GM12878 (cell line): ENCODE data around the gene ZYG11A. TPM values are rescaled to one million over a fixed set of nuclear protein-coding genes. Genes with fewer than 3 reads are reported as not detected.

Source experiments
- ATAC-seq: fragments of 200-7000 bp; cut with Tn5 transposase; 3 replicates; pipeline ENCODE4 v1.9.1; 2020; ENCODE audit warnings: mild to moderate bottlenecking, moderate library complexity
- Bru-seq: library from RNA; stranded (reverse); fragments of 400-500 nt; gene quantifications from one replicate; lab custom pipeline; 2021; lab: Mats Ljungman, UMichigan
- BruChase-seq, 2 experiments: library from RNA; stranded (reverse); fragments of 400-500 nt; gene quantifications; one replicate each; lab custom pipeline; 2021; lab: Mats Ljungman, UMichigan
- BruUV-seq: library from RNA; stranded (reverse); fragments of 400-500 nt; replicated peaks from 2 replicates; lab custom pipeline; 2021; lab: Mats Ljungman, UMichigan
- CTCF ChIA-PET: fragments of 300-600 bp; sonication (Branson Sonifier 250); formaldehyde crosslinking; extraction: SDS; loops from one replicate; lab custom pipeline; 2021; ENCODE audit warnings: inconsistent platforms; lab: Yijun Ruan, JAX
- POLR2A ChIA-PET: fragments of 350-600 bp; formaldehyde crosslinking; extraction: SDS; loops from one replicate; lab custom pipeline; 2021; ENCODE audit warnings: inconsistent platforms; lab: Charles Lee
- RAD21 ChIA-PET: fragments of 300-600 bp; sonication (Branson Sonifier 250); formaldehyde crosslinking; loops from one replicate; lab custom pipeline; 2023; ENCODE audit warnings: antibody characterized with exemption; ENCODE audit not compliant: unreplicated experiment; lab: Charles Lee
- SMC1A ChIA-PET: fragments of 300-600 bp; sonication (Branson Sonifier 250); formaldehyde crosslinking; loops from one replicate; lab custom pipeline; 2023; ENCODE audit not compliant: unreplicated experiment, uncharacterized antibody; lab: Charles Lee
- DNase-seq: peaks from one replicate; pipeline ENCODE4 v3.0.0-alpha.2; 2011; ENCODE audit warnings: low read depth, low spot score
- FAIRE-seq: peaks from 3 replicates; lab custom pipeline; 2011; peaks lifted over from hg19 to GRCh38; lab: Jason Lieb, UNC
- H2AFZ ChIP-seq: 2 replicates; pipeline ENCODE4 v1.6.0; 2011; ENCODE audit warnings: low read depth, low read length, control low read depth; ENCODE audit not compliant: control insufficient read depth
- H3K27ac ChIP-seq: 2 replicates; pipeline ENCODE4 v1.5.1; 2011; ENCODE audit warnings: control low read depth; ENCODE audit not compliant: control insufficient read depth, insufficient read depth
- H3K27me3 ChIP-seq, 2 experiments: replicated peaks in 1 of 2; 2 replicates each; pipeline versions ENCODE4 v1.6.0 to v1.6.1; 2011; ENCODE audit warnings: low read length in 1 of 2; ENCODE audit not compliant: control insufficient read depth in 2 of 2, insufficient read depth in 2 of 2
- H3K36me3 ChIP-seq, 2 experiments: 2 replicates each; pipeline ENCODE4 v1.5.1; 2011; ENCODE audit warnings: low read length in 1 of 2; ENCODE audit not compliant: control insufficient read depth in 2 of 2, insufficient read depth in 2 of 2
- H3K4me1 ChIP-seq: 2 replicates; pipeline ENCODE4 v1.6.1; 2011; ENCODE audit warnings: mild to moderate bottlenecking, low read length, moderate library complexity, mixed read lengths; ENCODE audit not compliant: control insufficient read depth, insufficient read depth
- H3K4me2 ChIP-seq: 2 replicates; pipeline ENCODE4 v1.6.0; 2011; ENCODE audit warnings: control low read depth; ENCODE audit not compliant: control insufficient read depth, insufficient read depth
- H3K4me3 ChIP-seq: fragments of 200-600 bp; sonication (generic); 2 replicates; pipeline ENCODE4 v1.5.1; 2016
- H3K79me2 ChIP-seq: 2 replicates; pipeline ENCODE4 v1.6.0; 2011; ENCODE audit warnings: low read length; ENCODE audit not compliant: control insufficient read depth, insufficient read depth
- H3K9ac ChIP-seq: 2 replicates; pipeline ENCODE4 v1.8.0; 2011; ENCODE audit warnings: low read length, control low read depth, mixed read lengths; ENCODE audit not compliant: control insufficient read depth, insufficient read depth
- H3K9me3 ChIP-seq: replicated peaks from 3 replicates; pipeline ENCODE4 v1.5.1; 2011; ENCODE audit warnings: mild to moderate bottlenecking, low read length; ENCODE audit not compliant: control insufficient read depth, insufficient read depth
- H4K20me1 ChIP-seq: 2 replicates; pipeline ENCODE4 v1.6.0; 2011; ENCODE audit not compliant: control insufficient read depth, insufficient read depth
- CHD2 ChIP-seq: IDR thresholded peaks from 2 replicates; pipeline ENCODE4 v1.6.1; 2011; ENCODE audit warnings: low read depth, low read length, improper control_type of control experiment, borderline replicate concordance
- CREB1 ChIP-seq: IDR thresholded peaks from 2 replicates; pipeline ENCODE4 v1.6.1; 2012; ENCODE audit warnings: low read depth, mild to moderate bottlenecking, inconsistent platforms
- ESRRA ChIP-seq: IDR thresholded peaks from 2 replicates; pipeline ENCODE4 v1.6.1; 2012; ENCODE audit warnings: mild to moderate bottlenecking, low read length, improper control_type of control experiment
- HCFC1 ChIP-seq: fragments of 150-350 bp; IDR thresholded peaks from 2 replicates; pipeline ENCODE4 v1.6.1; 2014; ENCODE audit warnings: low read length
- KLF5 ChIP-seq: fragments of 450-650 bp; IDR thresholded peaks from 2 replicates; pipeline ENCODE4 v1.6.1; 2014; ENCODE audit warnings: mild to moderate bottlenecking; ENCODE audit not compliant: partially characterized antibody
- LARP7 ChIP-seq: fragments of 450-650 bp; IDR thresholded peaks from 2 replicates; pipeline ENCODE4 v1.6.1; 2017; ENCODE audit warnings: mild to moderate bottlenecking
- NKRF ChIP-seq: fragments of 450-650 bp; conservative IDR thresholded peaks from 2 replicates; pipeline ENCODE4 v1.6.1; 2017; ENCODE audit warnings: mild to moderate bottlenecking, moderate library complexity
- NR2C2 ChIP-seq: IDR thresholded peaks from 2 replicates; pipeline ENCODE4 v1.6.1; 2011; ENCODE audit warnings: borderline replicate concordance, low read depth; ENCODE audit not compliant: control insufficient read depth, insufficient read length
- RAD21 ChIP-seq: IDR thresholded peaks from 2 replicates; pipeline ENCODE4 v1.6.1; 2011; ENCODE audit warnings: mild to moderate bottlenecking, low read depth, low read length, moderate library complexity; ENCODE audit not compliant: insufficient read depth
- WGBS: methylation state at CpG from one replicate; pipeline ENCODE4 v1.1.6; 2016; ENCODE audit warnings: low lambda C conversion rate; ENCODE audit not compliant: insufficient replicate concordance, insufficient coverage; ENCODE audit errors: missing lambda C conversion rate; 5-methylcytosine and 5-hydroxymethylcytosine counted together
- in situ Hi-C: fragments of 300-500 bp; cut with MboI; formaldehyde crosslinking; loops from 9 replicates; pipeline ENCODE4 v1.14.3; 2018; ENCODE audit warnings: mixed read lengths
- intact Hi-C: fragments of 100-400 bp; cut with micrococcal nuclease; formaldehyde crosslinking; loops from one replicate; pipeline ENCODE4 v1.14.2; 2022; ENCODE audit not compliant: unreplicated experiment
- long read RNA-seq, 2 experiments: library from polyadenylated mRNA; unstranded; transcript quantifications; one replicate each; pipeline ENCODE4 v2.0.0, GENCODE V29; 2019 to 2020
- polyA minus RNA-seq, 3 experiments: library from RNA; depleted of rRNA, polyadenylated mRNA; stranded (reverse); fragments of >200 nt; gene quantifications; 2 replicates each; pipeline ENCODE4 v1.2.3, GENCODE V29; 2011
- polyA plus RNA-seq, 11 experiments: library from polyadenylated mRNA; depleted of rRNA in 4 of 11; unstranded in 6 of 11; stranded (reverse) in 5 of 11; fragments of >200 nt; fragmentation: Nextera tagmentation in 4 of 11; fragmentation: Illumina TruSeq in 1 of 11; extraction: Ambion mirVana in 4 of 11; extraction: Trizol in 1 of 11; gene quantifications; 1 replicate in 1 of 11; 2 replicates in 10 of 11; pipeline versions ENCODE4 v1.2.1 to v1.2.3, GENCODE V29; 2011 to 2016; ENCODE audit warnings: inconsistent platforms in 2 of 11, missing spikeins in 2 of 11, low read depth in 1 of 11
- total RNA-seq, 4 experiments: library from RNA; depleted of rRNA in 3 of 4; stranded (reverse); fragments of >200 nt in 3 of 4; fragmentation: Illumina TruSeq in 1 of 4; extraction: Trizol in 1 of 4; gene quantifications; 2 replicates each; pipeline versions ENCODE4 v1.2.1 to v1.2.3, GENCODE V29; 2013 to 2021
- TF ChIP-seq, protein P1 (sequence below): fragments of 450-650 bp; IDR thresholded peaks from 2 replicates; pipeline ENCODE4 v1.6.1; 2017; ENCODE audit warnings: mild to moderate bottlenecking
- TF ChIP-seq, protein P2 (sequence below): fragments of 450-650 bp; IDR thresholded peaks from 2 replicates; pipeline ENCODE4 v1.6.1; 2016; ENCODE audit warnings: mild to moderate bottlenecking
- TF ChIP-seq, protein P3 (sequence below): IDR thresholded peaks from 2 replicates; pipeline ENCODE4 v1.6.1; 2012; ENCODE audit warnings: low read depth, low read length, improper control_type of control experiment

The ZYG11A gene
- total RNA-seq (2013; cell fraction: nucleolus; rRNA removed), result 31.5 TPM in 2 replicates
- total RNA-seq (2014; rRNA removed) (0.96 and 0.98 TPM in 2 replicates), total RNA-seq (2014; rRNA removed; fragmentation: Illumina TruSeq; extraction: Trizol) (0.98 and 1.1 TPM in 2 replicates), total RNA-seq (2021) (0.74 and 0.87 TPM in 2 replicates), polyA plus RNA-seq (2011; rRNA removed) (6.4 and 7.2 TPM in 2 replicates), polyA plus RNA-seq (2014; fragmentation: Illumina TruSeq; extraction: Trizol) (0.51 and 0.68 TPM in 2 replicates), polyA plus RNA-seq (2014; fragmentation: Nextera tagmentation; extraction: Ambion mirVana) (under 1 TPM; 0.22 to 0.26 TPM), polyA plus RNA-seq (2014; rRNA removed) (0.65 and 0.68 TPM in 2 replicates), polyA plus RNA-seq (2016; fragmentation: Nextera tagmentation; extraction: Ambion mirVana) (under 1 TPM; 0.25 to 0.48 TPM), polyA minus RNA-seq (2011; rRNA and poly(A)+ RNA removed) (15.5 and 17.0 TPM in 2 replicates), Bru-seq, nascent RNA (percentile 77 among the genes with signal in this experiment), BruChase-seq, experiment 1, labeled RNA remaining after a 6-hour chase (percentile 87 among the genes with signal in this experiment), BruChase-seq, experiment 2, labeled RNA remaining after a 2-hour chase (percentile 89 among the genes with signal in this experiment)
- polyA plus RNA-seq (2011; ENCODE audit: low read depth), result 0.87 TPM
- polyA plus RNA-seq (2011; cell fraction: cytosol; rRNA removed), result 3.9 and 4.1 TPM in 2 replicates
- polyA plus RNA-seq (2011; cell fraction: nucleus; rRNA removed), result 12.4 and 13.6 TPM in 2 replicates
- polyA plus RNA-seq (2012), result 0.93 and 1.0 TPM in 2 replicates
- 5.6 and 6.8 TPM in 2 replicates for polyA minus RNA-seq (2011; cell fraction: cytosol; rRNA and poly(A)+ RNA removed)
- 11.7 and 16.8 TPM in 2 replicates for polyA minus RNA-seq (2011; cell fraction: nucleus; rRNA and poly(A)+ RNA removed)
- long read RNA-seq, experiment 1, partial matches to known transcripts, result 1 of 3 reads
- long read RNA-seq, experiment 1, other reads (novel, unspliced or antisense), result 2 of 3 reads
- long read RNA-seq, experiment 2, partial matches to known transcripts, result 1 of 5 reads
- long read RNA-seq, experiment 2, other reads (novel, unspliced or antisense), result 4 of 5 reads

- Histone ChIP-seq H3K4me1 (no peaks in the 10 kb centered on the region), H2AFZ (peak within 1 kb of the TSS; percentile 84), H3K4me2 (peak within 1 kb of the TSS; percentile 84), H3K4me3 (peak within 1 kb of the TSS; percentile 78), H3K36me3 (no peaks in the 10 kb centered on the region), H3K79me2 (peaks cover 23% of the 10 kb centered on the region), H3K9ac (peak within 1 kb of the TSS; percentile 68), H3K27me3 (no peaks in the 10 kb centered on the region), H3K27ac (peak within 1 kb of the TSS; percentile 73), H4K20me1 (no peaks in the 10 kb centered on the region), H3K9me3 (no peaks in the 10 kb centered on the region)
- no peak for DNase-seq
- in situ Hi-C loops (no loop called here), intact Hi-C loops (loop anchor here (2.0 to 10.0 kb wide), 3 partner anchors 78 to 298 kb away; partner anchors contain the start of gene ECHDC2)
- BruUV-seq, result no TSS peak
- ChIA-PET RAD21 (interaction anchor here (0.8 to 2.3 kb wide), 10 partner anchors 9 to 338 kb away, joined by 3 to 12 read pairs (median 4); partner anchors contain the start of genes ECHDC2 and ZYG11B), SMC1A (interaction anchor here (0.7 to 2.5 kb wide), 8 partner anchors 14 to 386 kb away, joined by 3 to 10 read pairs (median 5); no protein-coding TSS in a partner anchor), CTCF (interaction anchor here (1.0 to 1.8 kb wide), 6 partner anchors 17 to 194 kb away, joined by 3 to 8 read pairs (median 4); partner anchors contain the start of gene ECHDC2), POLR2A (interaction anchor here (0.7 to 2.5 kb wide), 7 partner anchors 9 to 1267 kb away, joined by 3 to 8 read pairs (median 4); no protein-coding TSS in a partner anchor)
- ATAC-seq, result peak; percentile 94
- WGBS, result under 1% methylated on average over 81 of the region's 88 CpGs
- peak; percentile 31 for FAIRE-seq
- TF ChIP-seq NKRF, result peak; percentile 90
- TF ChIP-seq, protein P1, sequence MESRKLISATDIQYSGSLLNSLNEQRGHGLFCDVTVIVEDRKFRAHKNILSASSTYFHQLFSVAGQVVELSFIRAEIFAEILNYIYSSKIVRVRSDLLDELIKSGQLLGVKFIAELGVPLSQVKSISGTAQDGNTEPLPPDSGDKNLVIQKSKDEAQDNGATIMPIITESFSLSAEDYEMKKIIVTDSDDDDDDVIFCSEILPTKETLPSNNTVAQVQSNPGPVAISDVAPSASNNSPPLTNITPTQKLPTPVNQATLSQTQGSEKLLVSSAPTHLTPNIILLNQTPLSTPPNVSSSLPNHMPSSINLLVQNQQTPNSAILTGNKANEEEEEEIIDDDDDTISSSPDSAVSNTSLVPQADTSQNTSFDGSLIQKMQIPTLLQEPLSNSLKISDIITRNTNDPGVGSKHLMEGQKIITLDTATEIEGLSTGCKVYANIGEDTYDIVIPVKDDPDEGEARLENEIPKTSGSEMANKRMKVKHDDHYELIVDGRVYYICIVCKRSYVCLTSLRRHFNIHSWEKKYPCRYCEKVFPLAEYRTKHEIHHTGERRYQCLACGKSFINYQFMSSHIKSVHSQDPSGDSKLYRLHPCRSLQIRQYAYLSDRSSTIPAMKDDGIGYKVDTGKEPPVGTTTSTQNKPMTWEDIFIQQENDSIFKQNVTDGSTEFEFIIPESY, result no peak
- peak; percentile 46 for TF ChIP-seq KLF5
- TF ChIP-seq HCFC1, result peak; percentile 41; the same call in 1 of the 2 replicates
- TF ChIP-seq ESRRA, result 0 out of 2 replicates have a peak, but pooled peaks have one; percentile 22
- TF ChIP-seq, protein P2, sequence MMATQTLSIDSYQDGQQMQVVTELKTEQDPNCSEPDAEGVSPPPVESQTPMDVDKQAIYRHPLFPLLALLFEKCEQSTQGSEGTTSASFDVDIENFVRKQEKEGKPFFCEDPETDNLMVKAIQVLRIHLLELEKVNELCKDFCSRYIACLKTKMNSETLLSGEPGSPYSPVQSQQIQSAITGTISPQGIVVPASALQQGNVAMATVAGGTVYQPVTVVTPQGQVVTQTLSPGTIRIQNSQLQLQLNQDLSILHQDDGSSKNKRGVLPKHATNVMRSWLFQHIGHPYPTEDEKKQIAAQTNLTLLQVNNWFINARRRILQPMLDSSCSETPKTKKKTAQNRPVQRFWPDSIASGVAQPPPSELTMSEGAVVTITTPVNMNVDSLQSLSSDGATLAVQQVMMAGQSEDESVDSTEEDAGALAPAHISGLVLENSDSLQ, result 0 out of 2 replicates have a peak, but pooled peaks have one; percentile 51
- peak; percentile 84 for TF ChIP-seq LARP7
- no peak for TF ChIP-seq NR2C2
- TF ChIP-seq RAD21, result peak; percentile 20; the same call in 1 of the 2 replicates
- peak; percentile 50; the same call in 1 of the 2 replicates for TF ChIP-seq CREB1
- TF ChIP-seq, protein P3, sequence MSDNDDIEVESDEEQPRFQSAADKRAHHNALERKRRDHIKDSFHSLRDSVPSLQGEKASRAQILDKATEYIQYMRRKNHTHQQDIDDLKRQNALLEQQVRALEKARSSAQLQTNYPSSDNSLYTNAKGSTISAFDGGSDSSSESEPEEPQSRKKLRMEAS, result peak; percentile 98
- TF ChIP-seq CHD2, result peak; percentile 99
Observed at GRCh38 chr1:52842643-52843310, at the start of gene ZYG11A. TSS of gene ZYG11A (plus strand) at chr1:52842760. CDS start at chr1:52842884, 124 bp downstream.
